MM.1S (cell line): ENCODE data around the gene TSPAN9.

Experiments used
- CTCF ChIP-seq: fragments of 300-600 bp; sonication (generic); IDR thresholded peaks from 2 replicates; pipeline ENCODE4 v1.5.1; 2016; ENCODE audit warnings: antibody characterized with exemption, low read length, mixed read lengths
- EZH2phosphoT487 ChIP-seq: fragments of 300-600 bp; sonication (generic); IDR thresholded peaks from 2 replicates; pipeline ENCODE4 v1.6.1; 2018; ENCODE audit warnings: antibody characterized with exemption, low read length

GRCh38 chr12:3035171-3035570, 42.0 kb upstream of the TSPAN9 start:
- TF ChIP-seq EZH2phosphoT487: no peak
- no peak for TF ChIP-seq CTCF
